ENCODE results near the gene GABRA5.

GRCh38 chr15:26954403-26954802 lies 87.5 kb downstream of the GABRA5 start:
- TF ChIP-seq CTCF (optimal IDR thresholded peaks at IDR 0.05 in 1 of 3, IDR thresholded peaks at IDR 0.05 in 1 of 3, conservative IDR thresholded peaks at IDR 0.05 in 1 of 3; ENCODE audit: extremely low read depth in 1 of 3, insufficient read depth in 2 of 3, low read length in 3 of 3) (no peak), EZH2 (IDR thresholded peaks at IDR 0.05; ENCODE audit: low read length) (no peak)
